ENCODE measurements around the gene CTXND2.
"Not testable (repeated sequence)": the region's sequence is repeated elsewhere in the genome, so short reads cannot be mapped to it uniquely, and the experiment has no call there.

The CTXND2 gene

GRCh38 chr1:150909585-150910180, 22.7 kb downstream of the CTXND2 start:
- Histone ChIP-seq H3K4me2 (no peak overlapping the region), H3K27me3 (no peaks in the 10 kb centered on the region), H3K9me3 (peaks cover 24% of the 10 kb centered on the region), H3K27ac (no peak overlapping the region), H3K36me3 (no peaks in the 10 kb centered on the region), H3K9ac (no peak overlapping the region), H3K4me3 (no peak overlapping the region), H4K20me1 (no peaks in the 10 kb centered on the region), H3K4me1 (no peaks in the 10 kb centered on the region)
- no peak for TF ChIP-seq Cebpa-rat (IDR thresholded peaks at IDR 0.05)

- Histone ChIP-seq H3K27ac (no peak overlapping the region), H3K27me3 (no peaks in the 10 kb centered on the region)
- no peak for TF ChIP-seq Cebpa-rat (IDR thresholded peaks at IDR 0.05)
Observed at GRCh38 chr1:150912623-150913022, 25.7 kb downstream of the CTXND2 start.

GRCh38 chr1:150917387-150917786, 30.5 kb downstream of the CTXND2 start:
- no peak overlapping the region for H3K4me2 ChIP-seq
- H3K36me3 ChIP-seq = no peaks in the 10 kb centered on the region
- H3K4me1 ChIP-seq = no peaks in the 10 kb centered on the region
- H3K9me3 ChIP-seq = no peaks in the 10 kb centered on the region
- no peaks in the 10 kb centered on the region for H3K27me3 ChIP-seq
- no peak overlapping the region for H3K4me3 ChIP-seq
- H3K27ac ChIP-seq = no peak overlapping the region
- H4K20me1 ChIP-seq = no peaks in the 10 kb centered on the region
- H3K9ac ChIP-seq = no peak overlapping the region
- TF ChIP-seq Cebpa-rat (IDR thresholded peaks at IDR 0.05) = no peak

More at GRCh38 chr1:150912623-150913022, 25.7 kb downstream of the CTXND2 start:
- H3K36me3 ChIP-seq = no peaks in the 10 kb centered on the region
- no peak overlapping the region for H3K4me2 ChIP-seq
- H4K20me1 ChIP-seq = no peaks in the 10 kb centered on the region
- H3K4me1 ChIP-seq = no peaks in the 10 kb centered on the region
- H3K9ac ChIP-seq = no peak overlapping the region
- H3K9me3 ChIP-seq = peaks cover 24% of the 10 kb centered on the region
- H3K4me3 ChIP-seq = no peak overlapping the region

- Histone ChIP-seq H3K27me3 (no peaks in the 10 kb centered on the region), H3K4me3 (no peak overlapping the region), H3K4me2 (no peak overlapping the region), H3K9me3 (no peaks in the 10 kb centered on the region), H3K27ac (no peak overlapping the region), H3K36me3 (peaks cover 5% of the 10 kb centered on the region), H3K9ac (no peak overlapping the region), H3K4me1 (peaks cover 14% of the 10 kb centered on the region), H4K20me1 (no peaks in the 10 kb centered on the region)
- TF ChIP-seq Cebpa-rat (IDR thresholded peaks at IDR 0.05) = no peak
Observed at GRCh38 chr1:150922519-150922975, 35.6 kb downstream of the CTXND2 start.

- Histone ChIP-seq H3K9ac (no peak overlapping the region), H3K4me2 (no peak overlapping the region), H3K36me3 (peaks cover 30% of the 10 kb centered on the region), H4K20me1 (no peaks in the 10 kb centered on the region), H3K27ac (no peak overlapping the region), H3K9me3 (peaks cover 7% of the 10 kb centered on the region), H3K4me1 (peaks cover 19% of the 10 kb centered on the region), H3K27me3 (no peaks in the 10 kb centered on the region), H3K4me3 (no peak overlapping the region)
- no peak for TF ChIP-seq Cebpa-rat (IDR thresholded peaks at IDR 0.05)
Observed at GRCh38 chr1:150925080-150925479, 38.1 kb downstream of the CTXND2 start.

GRCh38 chr1:150926097-150926741, 39.3 kb downstream of the CTXND2 start, which contains the start of gene SETDB1:
Gene SETDB1 (plus strand): TSS chr1:150926363. CDS start chr1:150927715, 1,352 bp downstream.
- peaks cover 18% of the 10 kb centered on the region for H3K9me3 ChIP-seq
- H3K27ac ChIP-seq = peak within 1 kb of the TSS; percentile 94
- peak within 1 kb of the TSS; percentile 81 for H3K4me3 ChIP-seq
- no peak for TF ChIP-seq Cebpa-rat (IDR thresholded peaks at IDR 0.05)
- H4K20me1 ChIP-seq = no peaks in the 10 kb centered on the region
- H3K4me1 ChIP-seq = peaks cover 19% of the 10 kb centered on the region
- peak within 1 kb of the TSS; percentile 89 for H3K4me2 ChIP-seq
- no peaks in the 10 kb centered on the region for H3K27me3 ChIP-seq
- H3K9ac ChIP-seq = peak within 1 kb of the TSS; percentile 93
- peaks cover 41% of the 10 kb centered on the region for H3K36me3 ChIP-seq

- Histone ChIP-seq H3K9ac (no peak overlapping the region), H3K27me3 (no peaks in the 10 kb centered on the region), H3K27ac (no peak overlapping the region), H3K36me3 (peaks cover 55% of the 10 kb centered on the region), H3K4me3 (peak overlapping the region; percentile 81; the same call in 1 of the 2 replicates), H3K4me1 (peaks cover 19% of the 10 kb centered on the region), H4K20me1 (no peaks in the 10 kb centered on the region), H3K4me2 (peak overlapping the region; percentile 89), H3K9me3 (peaks cover 30% of the 10 kb centered on the region)
- TF ChIP-seq Cebpa-rat (IDR thresholded peaks at IDR 0.05) = no peak
Observed at GRCh38 chr1:150927624-150928023, 40.7 kb downstream of the CTXND2 start.

GRCh38 chr1:150928286-150928685, 41.4 kb downstream of the CTXND2 start:
- peaks cover 19% of the 10 kb centered on the region for H3K4me1 ChIP-seq
- H3K9me3 ChIP-seq = peaks cover 36% of the 10 kb centered on the region
- H3K27ac ChIP-seq = no peak overlapping the region
- H3K4me3 ChIP-seq = no peak overlapping the region
- H3K4me2 ChIP-seq = no peak overlapping the region
- no peaks in the 10 kb centered on the region for H3K27me3 ChIP-seq
- TF ChIP-seq Cebpa-rat (IDR thresholded peaks at IDR 0.05) = no peak
- H4K20me1 ChIP-seq = no peaks in the 10 kb centered on the region
- H3K9ac ChIP-seq = no peak overlapping the region
- peaks cover 62% of the 10 kb centered on the region for H3K36me3 ChIP-seq

GRCh38 chr1:150928775-150929174, 41.8 kb downstream of the CTXND2 start:
- Histone ChIP-seq H3K4me1 (peaks cover 19% of the 10 kb centered on the region), H3K9me3 (peaks cover 41% of the 10 kb centered on the region), H3K36me3 (peaks cover 67% of the 10 kb centered on the region)
- H3K9ac ChIP-seq, H4K20me1 ChIP-seq, H3K4me3 ChIP-seq, H3K27me3 ChIP-seq, H3K4me2 ChIP-seq, H3K27ac ChIP-seq: not testable (repeated sequence)

GRCh38 chr1:150931773-150932172, 44.8 kb downstream of the CTXND2 start:
- Histone ChIP-seq H3K9me3 (peaks cover 42% of the 10 kb centered on the region), H3K4me1 (peaks cover 13% of the 10 kb centered on the region), H3K27ac (no peak overlapping the region), H3K4me2 (no peak overlapping the region), H4K20me1 (no peaks in the 10 kb centered on the region; the same call in 1 of the 2 replicates), H3K36me3 (peaks cover 91% of the 10 kb centered on the region), H3K9ac (no peak overlapping the region), H3K4me3 (no peak overlapping the region), H3K27me3 (no peaks in the 10 kb centered on the region)
- no peak for TF ChIP-seq Cebpa-rat (IDR thresholded peaks at IDR 0.05)

Data from BLaER1 (cell line).